ENCODE measurements around the gene RASSF6.

- TF ChIP-seq, protein P1, sequence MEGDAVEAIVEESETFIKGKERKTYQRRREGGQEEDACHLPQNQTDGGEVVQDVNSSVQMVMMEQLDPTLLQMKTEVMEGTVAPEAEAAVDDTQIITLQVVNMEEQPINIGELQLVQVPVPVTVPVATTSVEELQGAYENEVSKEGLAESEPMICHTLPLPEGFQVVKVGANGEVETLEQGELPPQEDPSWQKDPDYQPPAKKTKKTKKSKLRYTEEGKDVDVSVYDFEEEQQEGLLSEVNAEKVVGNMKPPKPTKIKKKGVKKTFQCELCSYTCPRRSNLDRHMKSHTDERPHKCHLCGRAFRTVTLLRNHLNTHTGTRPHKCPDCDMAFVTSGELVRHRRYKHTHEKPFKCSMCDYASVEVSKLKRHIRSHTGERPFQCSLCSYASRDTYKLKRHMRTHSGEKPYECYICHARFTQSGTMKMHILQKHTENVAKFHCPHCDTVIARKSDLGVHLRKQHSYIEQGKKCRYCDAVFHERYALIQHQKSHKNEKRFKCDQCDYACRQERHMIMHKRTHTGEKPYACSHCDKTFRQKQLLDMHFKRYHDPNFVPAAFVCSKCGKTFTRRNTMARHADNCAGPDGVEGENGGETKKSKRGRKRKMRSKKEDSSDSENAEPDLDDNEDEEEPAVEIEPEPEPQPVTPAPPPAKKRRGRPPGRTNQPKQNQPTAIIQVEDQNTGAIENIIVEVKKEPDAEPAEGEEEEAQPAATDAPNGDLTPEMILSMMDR (conservative IDR thresholded peaks at IDR 0.05 in 1 of 2, IDR thresholded peaks at IDR 0.05 in 1 of 2; ENCODE audit: low read depth in 1 of 2, low read length in 2 of 2), result no peak
- no peak for TF ChIP-seq EZH2 (IDR thresholded peaks at IDR 0.05; ENCODE audit: low read length, missing control alignments)
Observed at GRCh38 chr4:73525611-73526010, 94.6 kb downstream of the RASSF6 start.
